ENCODE data around the gene KRT14. TPM values are rescaled to one million over a fixed set of nuclear protein-coding genes. Genes with fewer than 3 reads are reported as not detected.
"Not testable (repeated sequence)": the region's sequence is repeated elsewhere in the genome, so short reads cannot be mapped to it uniquely, and the experiment has no call there.

The KRT14 gene
- total and polyA plus RNA-seq, 9 donors, result 0.38 to 1.1 (median 0.75) TPM; not detected in 6

DNA sequence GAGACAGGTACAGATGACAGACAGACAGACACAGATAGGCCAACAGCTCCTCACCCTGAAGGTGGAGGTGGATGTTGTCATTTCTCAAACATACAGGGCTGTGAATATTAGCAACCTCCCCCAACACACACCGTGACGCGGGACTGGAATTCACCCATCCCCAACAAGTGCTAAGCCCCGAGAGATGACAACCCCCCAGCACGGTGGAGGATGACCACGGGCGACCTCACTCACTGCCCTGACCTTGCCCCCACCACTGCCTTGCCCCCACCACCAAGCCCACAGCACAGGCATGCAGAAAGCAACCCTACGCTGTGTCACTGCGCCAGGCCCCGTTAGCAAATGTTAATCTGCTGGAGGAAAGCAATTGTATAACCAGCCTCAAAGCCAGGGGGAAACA is 42.6 kb upstream of the KRT14 start:
- TF ChIP-seq EP300 (IDR thresholded peaks at IDR 0.05) (no peak), POLR2A (IDR thresholded peaks at IDR 0.05) (no peak)
- TF ChIP-seq, protein P1, sequence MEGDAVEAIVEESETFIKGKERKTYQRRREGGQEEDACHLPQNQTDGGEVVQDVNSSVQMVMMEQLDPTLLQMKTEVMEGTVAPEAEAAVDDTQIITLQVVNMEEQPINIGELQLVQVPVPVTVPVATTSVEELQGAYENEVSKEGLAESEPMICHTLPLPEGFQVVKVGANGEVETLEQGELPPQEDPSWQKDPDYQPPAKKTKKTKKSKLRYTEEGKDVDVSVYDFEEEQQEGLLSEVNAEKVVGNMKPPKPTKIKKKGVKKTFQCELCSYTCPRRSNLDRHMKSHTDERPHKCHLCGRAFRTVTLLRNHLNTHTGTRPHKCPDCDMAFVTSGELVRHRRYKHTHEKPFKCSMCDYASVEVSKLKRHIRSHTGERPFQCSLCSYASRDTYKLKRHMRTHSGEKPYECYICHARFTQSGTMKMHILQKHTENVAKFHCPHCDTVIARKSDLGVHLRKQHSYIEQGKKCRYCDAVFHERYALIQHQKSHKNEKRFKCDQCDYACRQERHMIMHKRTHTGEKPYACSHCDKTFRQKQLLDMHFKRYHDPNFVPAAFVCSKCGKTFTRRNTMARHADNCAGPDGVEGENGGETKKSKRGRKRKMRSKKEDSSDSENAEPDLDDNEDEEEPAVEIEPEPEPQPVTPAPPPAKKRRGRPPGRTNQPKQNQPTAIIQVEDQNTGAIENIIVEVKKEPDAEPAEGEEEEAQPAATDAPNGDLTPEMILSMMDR (IDR thresholded peaks at IDR 0.05), result no peak
- Histone ChIP-seq H3K36me3 (no peaks in the 10 kb centered on the region), H3K27me3 (no peaks in the 10 kb centered on the region), H3K27ac (no peak overlapping the region), H3K4me1 (ENCODE audit: insufficient read depth) (no peaks in the 10 kb centered on the region), H3K9me3 (no peaks in the 10 kb centered on the region), H3K4me3 (no peak overlapping the region)
- intact Hi-C loops (cut with DNase I), result no loop called here
- no peak for DNase-seq
- 77 to 87% (median 84%) methylated on average over 10 of the region's 10 CpGs for WGBS, 3 donors

DNA sequence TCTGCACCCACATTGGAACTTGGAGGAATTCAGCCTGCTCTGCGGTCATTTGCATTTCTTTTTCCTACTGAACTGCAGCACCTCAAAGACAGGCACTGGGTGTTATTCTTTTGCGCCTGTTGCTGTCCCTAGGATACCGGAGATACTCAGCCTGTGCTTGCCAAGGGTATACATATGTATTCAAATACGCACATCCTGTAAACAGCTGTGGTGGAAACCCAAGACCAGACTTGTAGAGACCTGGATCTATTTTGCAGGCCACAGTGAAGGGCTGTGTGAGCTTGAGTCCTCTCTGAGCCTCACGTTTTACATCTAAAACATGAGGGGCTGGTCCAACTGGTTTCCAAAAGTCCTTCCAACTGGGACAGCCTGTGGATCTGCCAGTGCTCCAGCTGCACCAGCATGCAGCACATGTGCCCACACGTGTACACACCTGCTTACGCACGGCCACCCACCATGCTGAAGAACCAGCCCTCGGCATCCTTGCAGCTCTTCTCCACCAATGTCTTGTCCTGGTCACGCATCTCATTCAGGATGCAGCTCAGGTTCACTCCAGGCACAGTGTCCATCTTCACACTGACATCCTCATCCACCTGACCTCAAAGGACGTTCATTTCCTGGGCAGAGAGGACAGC is 42.0 kb upstream of the KRT14 start:
- H3K4me3 ChIP-seq; H3K9me3 ChIP-seq; H3K27ac ChIP-seq; DNase-seq; H3K36me3 ChIP-seq; H3K27me3 ChIP-seq; intact Hi-C loops (cut with DNase I); H3K4me1 ChIP-seq (ENCODE audit: insufficient read depth): not testable (repeated sequence)
- WGBS, 3 donors, result 87 to 91% (median 89%) methylated on average over 11 of the region's 11 CpGs

DNA sequence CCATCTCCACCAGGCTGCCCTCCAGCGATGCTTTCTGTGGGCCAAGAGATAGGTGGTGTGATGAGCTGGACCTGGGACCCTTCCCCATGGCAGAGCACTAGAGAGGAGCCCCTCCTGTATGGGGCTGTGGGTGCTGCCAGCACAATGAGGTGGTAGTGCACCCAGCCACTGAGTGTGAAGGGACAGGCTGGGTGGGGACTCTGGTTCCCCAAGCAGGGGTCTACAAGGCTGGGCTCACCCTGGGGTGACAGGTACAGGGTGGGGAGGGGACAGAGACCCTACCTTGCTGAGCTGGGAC is 41.3 kb upstream of the KRT14 start:
- WGBS, 3 donors, result 64 to 77% (median 71%) methylated on average over 1 of the region's 1 CpG
- H3K4me3 ChIP-seq; H3K27me3 ChIP-seq; H3K9me3 ChIP-seq; H3K27ac ChIP-seq; H3K4me1 ChIP-seq (ENCODE audit: insufficient read depth); H3K36me3 ChIP-seq; DNase-seq; intact Hi-C loops (cut with DNase I): not testable (repeated sequence)

DNA sequence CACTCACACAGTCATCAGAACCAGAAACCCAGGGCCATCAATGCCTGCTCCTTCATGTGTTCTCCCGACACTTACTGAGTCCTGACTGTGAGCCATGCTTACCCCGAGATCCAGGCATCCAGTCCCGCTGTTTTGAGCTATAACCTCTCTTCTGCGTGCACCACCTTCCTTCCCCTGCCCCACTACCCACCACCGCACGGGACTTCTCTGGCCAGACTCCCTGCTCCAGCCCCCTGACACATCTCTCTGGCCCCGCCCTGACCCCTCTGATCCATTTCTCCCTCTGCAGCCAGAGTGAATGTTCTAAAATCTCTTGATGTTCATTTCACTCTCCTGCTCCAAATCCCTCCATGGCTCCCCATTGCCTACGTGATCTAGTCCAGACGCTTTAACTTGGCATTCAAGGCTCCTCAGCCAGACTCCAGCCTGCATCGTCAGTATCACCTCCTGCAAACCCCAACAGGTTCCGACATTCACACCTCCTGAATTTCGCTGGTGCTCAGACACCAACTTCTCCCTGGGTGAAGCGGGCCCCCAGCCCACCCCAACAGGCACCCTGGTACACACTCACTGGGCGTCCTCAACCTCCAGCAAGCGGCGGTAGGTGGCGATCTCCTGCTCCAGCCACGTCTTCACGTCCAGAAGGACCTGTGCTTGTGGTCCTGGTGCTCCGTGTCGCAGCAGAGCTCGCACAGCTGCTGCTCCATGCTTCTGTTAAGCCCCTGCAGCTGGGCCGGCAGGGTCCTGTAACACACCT is 40.8 kb upstream of the KRT14 start:
- no peaks in the 10 kb centered on the region for H3K4me1 ChIP-seq (ENCODE audit: insufficient read depth)
- peak in 1 of 5 donors; percentile 8 for DNase-seq
- no peak overlapping the region for H3K4me3 ChIP-seq
- no peaks in the 10 kb centered on the region for H3K27me3 ChIP-seq
- H3K9me3 ChIP-seq, result no peaks in the 10 kb centered on the region
- intact Hi-C loops (cut with DNase I), result no loop called here
- no peaks in the 10 kb centered on the region for H3K36me3 ChIP-seq
- TF ChIP-seq EP300 (IDR thresholded peaks at IDR 0.05) (no peak), POLR2A (IDR thresholded peaks at IDR 0.05) (no peak)
- TF ChIP-seq, protein P1 (IDR thresholded peaks at IDR 0.05), result no peak
- 91 to 94% (median 92%) methylated on average over 23 of the region's 23 CpGs for WGBS, 3 donors
- no peak overlapping the region for H3K27ac ChIP-seq

DNA sequence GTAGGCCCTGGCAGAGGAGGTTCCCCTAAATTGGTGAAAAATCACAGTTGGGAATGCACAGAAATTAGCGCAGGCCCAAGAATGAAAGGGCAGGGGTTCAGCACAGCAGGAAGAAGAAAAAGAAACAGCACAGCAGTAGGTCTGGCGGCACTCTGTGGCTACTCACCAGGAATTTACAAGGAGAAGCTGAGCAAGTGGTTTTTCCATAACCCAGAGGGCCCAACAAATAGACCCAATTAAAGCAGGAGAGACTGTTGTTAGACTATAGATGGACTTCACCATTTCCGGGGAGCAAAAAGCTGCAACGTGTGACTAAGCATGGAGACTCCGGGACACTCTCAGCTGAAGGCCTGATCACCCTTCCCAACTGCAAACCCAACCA is 40.2 kb upstream of the KRT14 start:
- H3K4me1 ChIP-seq (ENCODE audit: insufficient read depth); H3K36me3 ChIP-seq; DNase-seq; H3K27ac ChIP-seq; H3K27me3 ChIP-seq; intact Hi-C loops (cut with DNase I); H3K9me3 ChIP-seq; H3K4me3 ChIP-seq: not testable (repeated sequence)
- WGBS, 3 donors, result 65 to 69% (median 66%) methylated on average over 5 of the region's 5 CpGs

DNA sequence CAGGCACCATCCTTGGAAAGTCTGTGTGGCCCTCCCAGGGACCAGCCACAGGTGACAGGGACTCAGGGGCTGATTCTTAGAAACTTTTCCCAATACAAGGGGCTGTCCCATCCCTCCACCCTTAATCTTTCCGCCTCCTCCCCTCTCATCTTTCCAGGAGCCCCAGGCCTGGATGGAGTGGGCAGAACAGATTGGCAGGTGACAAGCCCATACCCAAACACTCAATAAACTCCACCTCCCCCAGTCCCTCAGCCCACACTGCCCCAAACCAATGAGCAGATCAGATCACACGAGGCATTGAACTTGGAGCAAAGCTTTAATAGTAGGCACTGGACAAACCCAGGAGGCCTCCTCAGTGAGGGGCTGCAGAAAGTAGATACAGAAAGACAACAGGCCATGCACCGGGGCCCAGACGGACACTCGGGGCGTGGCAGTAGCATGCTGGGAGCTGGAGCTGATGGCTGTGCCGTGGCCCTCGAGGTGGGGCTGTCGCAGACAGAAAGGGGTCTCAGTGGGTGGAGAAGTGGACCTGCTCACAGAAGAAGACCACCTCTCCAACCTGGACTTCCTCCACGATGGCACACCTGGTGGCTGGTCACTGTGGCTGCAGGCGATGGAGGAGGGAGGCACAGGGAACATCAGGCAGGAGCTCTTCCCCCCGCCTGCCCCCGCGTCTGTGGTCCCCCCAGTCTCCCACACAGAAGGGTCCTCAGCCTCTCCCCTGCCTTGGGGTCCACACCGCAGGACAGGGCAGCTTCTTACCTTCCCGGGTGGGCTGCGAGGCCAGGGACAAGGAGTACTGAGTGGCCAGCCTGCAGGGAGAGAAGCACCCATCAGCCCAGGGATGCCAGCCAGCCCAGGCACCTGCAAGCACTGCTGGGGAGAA is 39.6 kb upstream of the KRT14 start:
- peak in 1 of 5 donors; percentile 13 for DNase-seq
- 88 to 95% (median 88%) methylated on average over 16 to 17 of the region's 17 CpGs for WGBS, 3 donors

More for the DNA sequence above, 39.6 kb upstream of the KRT14 start:
- H3K4me3 ChIP-seq; intact Hi-C loops (cut with DNase I); H3K27ac ChIP-seq; H3K27me3 ChIP-seq; H3K9me3 ChIP-seq; H3K36me3 ChIP-seq; H3K4me1 ChIP-seq (ENCODE audit: insufficient read depth): not testable (repeated sequence)

Measured in ovary (tissue), 9 donors.